T47D (cell line): ENCODE data around the gene EMP1.
"Not testable (repeated sequence)": the region's sequence is repeated elsewhere in the genome, so short reads cannot be mapped to it uniquely, and the experiment has no call there.

Experiments used
- DNase-seq, 2 experiments: peaks; one replicate each; pipeline versions ENCODE4 v3.0.0 to v3.0.0-alpha.2; 2011 to 2012; ENCODE audit warnings: low read depth in 1 of 2, low spot score in 1 of 2
- JUND ChIP-seq: IDR thresholded peaks from 2 replicates; pipeline ENCODE4 v1.6.1; 2012; ENCODE audit warnings: low read depth
- in situ Hi-C: cut with HindIII; loops from 2 replicates; pipeline ENCODE4 v1.10.0; 2016; ENCODE audit warnings: low sequenced_read_pairs, low pct_unique_long_range_greater_than_20kb

The EMP1 gene

DNA sequence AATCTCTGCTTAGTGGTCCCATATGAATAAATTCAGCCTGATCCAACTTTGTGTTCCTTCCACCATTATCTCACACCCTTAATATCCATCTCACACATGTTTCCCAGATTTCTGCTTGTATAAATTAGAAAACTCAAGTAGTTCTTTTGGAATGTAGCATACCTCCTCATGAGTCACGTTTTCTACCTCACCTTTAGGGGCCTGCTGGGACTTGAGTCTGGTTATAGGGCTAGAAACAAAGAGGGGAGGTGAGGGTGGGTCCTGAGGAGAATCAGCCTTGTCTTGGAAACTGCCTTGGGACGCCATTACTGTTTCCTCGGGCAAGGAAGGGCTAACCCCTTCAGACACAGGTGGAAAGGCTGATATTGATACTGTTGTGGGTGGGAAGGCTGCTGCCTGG, 51.1 kb downstream of the EMP1 start:
- no peak for DNase-seq
- TF ChIP-seq JUND: no peak
- in situ Hi-C loops: no loop called here

DNA sequence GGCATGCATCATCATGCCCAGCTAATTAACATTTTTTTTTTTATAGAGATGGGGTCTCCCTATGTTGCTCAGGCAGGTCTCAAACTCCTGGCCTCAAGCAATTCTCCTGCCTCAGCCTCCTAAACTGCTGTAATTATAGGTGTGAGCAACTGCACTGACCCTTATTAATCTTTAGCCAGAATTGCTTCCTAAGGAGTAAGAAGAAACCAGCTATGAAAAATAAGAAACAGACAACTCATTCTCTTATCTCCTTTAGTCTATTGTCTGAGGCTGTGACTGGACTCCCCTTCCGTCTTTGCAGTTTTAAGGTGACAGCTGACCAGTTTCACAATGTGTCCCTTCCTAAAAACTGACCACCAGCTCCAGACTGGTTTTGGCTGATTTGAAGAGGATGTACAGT, 52.4 kb downstream of the EMP1 start:
- in situ Hi-C loops: no loop called here
- DNase-seq: no peak
- TF ChIP-seq JUND: no peak

DNA sequence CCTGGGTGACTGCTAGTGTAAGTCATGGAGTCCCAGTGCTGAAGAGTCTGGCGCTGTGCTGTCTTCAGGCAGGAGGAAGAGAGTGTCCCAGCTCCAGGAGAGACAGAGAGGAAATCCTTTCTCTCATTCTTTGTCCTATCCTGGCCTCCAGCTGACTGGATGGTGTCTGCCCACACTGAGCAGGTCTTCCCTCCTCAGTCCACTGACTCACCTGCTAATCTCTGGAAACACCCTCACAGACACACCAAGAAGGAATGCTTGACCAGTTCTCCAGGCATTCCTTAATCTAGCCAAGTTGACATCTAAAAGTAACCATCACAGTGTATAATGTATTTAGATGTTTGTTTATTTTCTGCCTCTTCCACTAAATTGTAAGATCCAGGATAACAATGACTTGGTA, 53.9 kb downstream of the EMP1 start:
- no peak for DNase-seq
- in situ Hi-C loops: no loop called here

DNA sequence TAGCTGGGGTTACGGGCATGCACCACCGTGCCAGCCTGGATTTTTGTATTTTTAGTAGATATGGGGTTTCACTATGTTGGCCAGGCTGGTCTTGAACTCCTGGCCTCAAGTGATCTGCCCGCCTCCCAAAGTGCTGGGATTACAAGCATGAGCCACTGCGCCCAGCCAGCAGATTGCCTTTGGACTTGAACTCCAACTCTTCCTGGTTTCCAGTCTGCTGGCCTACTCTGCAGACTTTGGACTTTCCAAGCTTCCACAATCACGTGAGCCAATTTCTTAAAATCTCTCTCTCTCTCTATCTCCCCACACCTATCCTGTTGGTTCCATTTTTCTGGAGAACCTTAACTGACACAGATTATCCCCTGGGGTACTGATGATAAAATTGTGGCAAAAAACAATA, 55.0 kb downstream of the EMP1 start:
- in situ Hi-C loops: no loop called here
- no peak for TF ChIP-seq JUND
- no peak for DNase-seq

More for the DNA sequence above, 53.9 kb downstream of the EMP1 start:
- TF ChIP-seq JUND: no peak

DNA sequence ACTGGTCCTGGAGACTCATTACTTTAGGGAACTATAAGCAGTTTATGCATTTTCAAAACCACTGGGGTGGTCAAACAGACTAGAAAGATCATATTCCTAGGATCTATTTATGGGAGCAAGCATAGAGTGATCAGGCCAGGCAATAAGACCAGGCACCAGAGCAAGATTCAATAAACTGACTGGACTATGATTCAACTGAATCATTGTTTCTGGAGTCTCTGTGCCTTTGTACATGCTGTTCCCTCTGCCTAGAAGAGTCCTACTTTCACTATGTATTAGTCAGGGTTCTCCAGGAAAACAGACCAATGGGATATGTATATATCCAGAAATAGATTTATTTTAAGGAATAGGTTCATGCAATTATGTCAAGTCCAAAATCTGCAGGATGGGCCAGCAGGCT, 55.5 kb downstream of the EMP1 start:
- no peak for TF ChIP-seq JUND
- in situ Hi-C loops: no loop called here
- no peak for DNase-seq

DNA sequence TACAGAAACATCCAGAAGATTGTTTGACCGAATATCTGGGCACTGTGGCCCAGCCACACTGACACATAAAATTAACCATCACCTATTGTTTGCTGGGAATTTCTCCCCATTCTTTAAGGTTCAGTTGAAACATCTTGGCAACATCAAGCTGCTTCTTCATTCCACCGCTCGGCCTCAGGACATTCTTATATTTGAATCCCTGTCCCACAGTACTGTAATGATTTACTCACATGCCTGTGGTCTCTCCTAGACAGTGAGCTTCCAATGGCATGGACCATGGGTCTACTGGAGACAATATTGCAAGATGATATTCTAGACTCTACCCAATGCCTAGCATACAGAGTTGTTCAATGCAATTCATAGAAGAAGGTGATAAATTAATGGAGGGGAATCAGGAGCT, 56.1 kb downstream of the EMP1 start:
- DNase-seq: no peak
- no peak for TF ChIP-seq JUND
- in situ Hi-C loops: no loop called here

DNA sequence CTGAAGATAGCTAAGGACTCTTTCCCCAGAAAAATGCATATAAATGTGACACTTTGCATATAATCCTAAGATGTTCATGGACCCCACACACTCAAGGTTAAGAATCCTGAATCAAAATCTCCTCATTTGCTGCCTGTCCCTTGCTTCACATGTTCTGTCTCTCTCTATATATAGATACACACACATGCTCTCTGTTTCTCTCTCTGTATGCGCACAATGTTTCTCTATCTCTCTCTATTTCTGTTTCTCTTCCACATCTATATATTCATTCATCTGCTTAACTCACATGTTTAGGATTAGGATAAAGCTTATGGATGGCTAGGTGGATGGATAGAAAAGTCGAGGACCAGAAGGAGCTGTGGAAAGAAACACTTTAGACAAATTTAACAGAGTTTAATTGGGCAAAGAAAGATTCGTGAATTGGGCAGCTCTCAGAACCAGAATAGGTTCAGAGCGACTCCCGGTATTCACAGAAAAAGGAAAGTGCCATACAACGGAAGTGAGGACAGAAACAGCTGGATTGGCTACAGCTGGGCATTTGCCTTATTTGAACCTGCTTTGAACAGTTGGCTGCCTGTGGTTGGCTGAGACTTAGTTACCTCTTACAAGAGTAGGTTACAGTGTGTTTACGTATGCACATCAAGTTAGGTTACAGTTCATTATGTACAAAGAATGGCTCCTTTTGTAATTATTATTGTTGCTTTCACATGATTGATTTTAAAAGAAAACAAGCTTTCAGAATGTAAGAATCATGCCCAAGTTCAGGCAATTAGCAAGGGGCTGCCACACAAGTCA, 57.6 kb downstream of the EMP1 start:
- in situ Hi-C loops: no loop called here

DNA sequence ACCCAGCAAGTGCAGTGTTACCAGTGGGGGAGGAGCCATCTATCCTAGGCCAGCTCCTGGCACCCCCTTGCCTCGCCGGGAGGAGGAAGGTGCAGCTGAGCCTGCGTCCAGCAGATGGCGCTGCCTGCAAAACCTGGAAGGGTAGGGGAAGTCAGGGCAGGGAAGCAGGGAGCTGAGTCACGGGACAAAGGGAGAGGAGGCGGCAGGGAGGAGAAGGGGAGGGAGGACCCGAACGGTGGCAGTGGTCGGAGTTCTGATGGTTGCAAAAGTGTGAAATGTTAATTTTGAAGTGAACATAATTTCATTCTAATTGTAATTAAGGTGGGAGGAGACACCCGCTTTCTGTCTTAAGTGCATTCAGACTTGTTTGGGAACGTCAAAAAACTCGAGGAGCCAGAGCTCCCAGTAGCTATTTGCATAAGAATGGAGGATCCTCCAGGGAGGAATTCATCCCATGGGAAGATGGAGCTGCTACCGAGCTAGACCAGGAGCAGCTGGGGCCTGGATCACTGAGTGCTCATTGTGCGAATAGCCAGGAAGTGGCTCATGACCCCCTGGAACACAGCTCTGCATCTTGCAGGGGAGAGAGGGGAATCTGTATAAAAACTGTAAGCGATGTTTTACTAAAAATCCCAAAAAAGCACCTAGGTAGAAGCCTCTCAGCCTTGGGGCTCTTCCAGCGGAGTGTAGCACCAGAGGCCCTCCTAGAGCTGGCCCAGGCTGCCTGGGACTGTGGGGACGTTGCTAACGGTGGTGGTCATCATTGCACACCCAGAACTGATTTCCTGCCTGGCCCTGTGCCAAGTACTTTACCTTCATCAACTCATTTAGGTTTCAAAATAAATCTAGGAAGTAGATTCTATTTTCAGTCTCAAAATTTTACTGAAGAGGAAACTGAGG, 59.5 kb downstream of the EMP1 start:
- TF ChIP-seq JUND: no peak
- DNase-seq: peak; percentile 27 to 86
- in situ Hi-C loops: no loop called here

More for the DNA sequence above, 57.6 kb downstream of the EMP1 start:
- no peak for DNase-seq
- TF ChIP-seq JUND: no peak

DNA sequence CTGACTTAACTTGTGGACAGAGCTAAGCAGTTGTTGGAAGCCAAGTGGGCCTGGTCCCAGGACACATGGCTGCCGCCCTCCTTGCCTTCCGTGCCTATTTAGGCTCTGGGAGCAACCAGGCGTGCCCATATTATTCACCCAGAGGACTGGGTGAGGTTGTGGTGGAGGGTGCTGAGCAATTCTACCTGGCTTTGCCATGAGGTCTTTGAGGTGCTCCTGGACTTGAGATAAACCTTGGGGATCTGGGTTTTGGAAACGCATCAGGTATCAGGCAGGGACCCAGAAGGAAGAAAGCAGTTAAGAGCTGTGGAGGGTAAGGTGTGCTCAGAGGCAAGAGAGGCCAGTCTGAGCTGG, 60.1 kb downstream of the EMP1 start:
- DNase-seq: no peak
- in situ Hi-C loops: no loop called here

DNA sequence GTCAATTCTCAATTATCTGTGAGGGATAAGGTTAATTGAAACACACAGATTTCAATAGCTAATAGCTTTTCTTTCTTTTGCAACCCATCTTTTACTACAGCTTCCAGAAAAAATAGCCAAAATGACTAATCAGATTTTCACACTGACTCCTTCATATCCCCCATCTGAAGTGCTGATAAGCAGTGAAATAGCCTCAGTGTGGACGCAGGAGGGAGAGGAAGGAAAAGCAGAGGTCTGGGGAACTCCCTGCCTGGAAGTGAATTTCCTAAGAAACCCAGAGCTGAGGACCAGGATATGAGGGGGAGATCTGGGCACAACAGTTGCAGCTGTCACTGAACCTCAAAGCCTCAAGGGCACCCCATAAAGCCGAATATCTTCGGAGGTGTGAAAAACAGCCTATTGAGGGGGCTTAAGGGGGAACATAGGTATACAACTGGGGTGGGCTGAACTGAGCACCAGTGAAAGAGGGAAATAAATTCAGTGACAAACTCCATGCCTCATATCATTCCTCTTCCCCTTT, 60.9 kb downstream of the EMP1 start:
- in situ Hi-C loops: no loop called here
- no peak for DNase-seq
- TF ChIP-seq JUND: no peak

More for the DNA sequence above, 60.1 kb downstream of the EMP1 start:
- no peak for TF ChIP-seq JUND

DNA sequence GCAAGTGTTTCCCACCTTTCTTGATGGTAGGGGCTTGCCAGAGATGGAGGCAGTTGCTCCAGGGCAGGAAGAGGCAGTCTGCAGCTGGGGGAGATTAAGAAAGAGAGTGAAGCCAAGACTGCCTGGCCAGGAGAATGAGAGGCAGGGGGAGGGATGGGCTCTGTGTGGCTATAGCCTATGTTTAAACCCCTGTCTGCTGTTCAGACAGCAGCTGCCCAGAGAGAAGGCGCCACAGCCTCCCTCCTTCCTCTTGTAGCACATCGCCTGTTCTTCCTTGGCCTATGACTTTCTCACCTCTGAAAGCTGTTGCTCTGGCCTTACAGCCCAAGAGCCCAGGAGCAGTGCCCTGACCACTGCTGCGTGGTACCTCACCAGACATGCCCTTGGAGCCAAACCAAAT, 61.7 kb downstream of the EMP1 start:
- TF ChIP-seq JUND: no peak
- in situ Hi-C loops: no loop called here
- no peak for DNase-seq

DNA sequence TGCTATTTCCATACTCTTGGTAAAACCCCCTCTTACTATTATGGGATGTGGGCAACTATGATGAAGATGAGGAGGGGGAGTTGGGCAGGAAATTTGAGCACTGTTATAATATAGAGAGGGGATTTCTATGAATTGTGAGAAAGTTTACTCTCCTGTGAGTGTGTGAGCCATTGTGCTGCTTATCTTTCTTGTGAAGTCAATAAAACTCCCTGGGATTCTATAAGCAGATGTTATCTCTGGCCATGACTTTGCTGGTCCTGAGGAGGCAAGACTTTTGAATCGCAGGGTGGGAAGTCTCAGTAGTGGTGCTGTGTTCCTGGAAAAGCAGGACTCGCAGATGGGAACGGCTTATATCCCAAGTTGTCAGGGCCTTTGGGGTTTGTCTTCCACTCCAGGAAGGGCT, 62.2 kb downstream of the EMP1 start:
- no peak for DNase-seq
- in situ Hi-C loops: no loop called here
- TF ChIP-seq JUND: no peak

DNA sequence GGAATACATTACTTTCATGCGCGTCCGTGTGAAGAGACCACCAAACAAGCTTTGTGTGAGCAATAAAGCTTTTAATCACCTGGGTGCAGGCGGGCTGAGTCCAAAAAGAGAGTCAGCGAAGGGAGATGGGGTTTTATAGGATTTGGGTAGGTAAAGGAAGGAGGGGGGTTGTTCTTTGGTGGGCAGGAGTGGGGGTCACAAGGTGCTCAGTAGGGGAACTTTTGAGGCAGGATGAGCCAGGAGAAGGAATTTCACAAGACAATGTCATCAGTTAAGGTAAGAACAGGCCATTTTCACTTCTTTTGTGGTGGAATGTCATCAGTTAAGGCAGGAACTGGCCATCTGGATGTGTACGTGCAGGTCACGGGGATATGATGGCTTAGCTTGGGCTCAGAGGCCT, 63.1 kb downstream of the EMP1 start:
- in situ Hi-C loops, DNase-seq: not testable (repeated sequence)

DNA sequence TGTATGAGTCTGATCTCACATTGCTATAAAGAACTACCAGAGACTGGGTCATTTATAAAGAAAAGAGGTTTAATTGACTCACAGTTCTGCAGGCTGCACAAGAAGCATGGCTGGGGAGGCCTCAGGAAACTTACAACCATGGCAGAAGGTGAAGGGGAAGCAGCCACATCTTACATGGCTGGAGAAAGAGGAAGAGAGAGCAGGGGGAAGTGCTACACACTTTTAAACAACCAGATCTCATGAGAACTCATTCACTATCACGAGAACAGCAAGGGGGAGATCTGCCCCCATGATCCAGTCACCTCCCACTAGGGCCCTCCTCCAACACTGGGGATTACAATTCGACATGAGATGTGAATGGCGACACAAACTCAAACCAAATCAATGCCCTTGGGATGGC, 71.3 kb downstream of the EMP1 start:
- DNase-seq, in situ Hi-C loops: not testable (repeated sequence)
